Chondrocyte (in vitro differentiated cells): Measurements from ENCODE around the gene TLL1. TPM values are rescaled to one million over a fixed set of nuclear protein-coding genes. Genes with fewer than 3 reads are reported as not detected.

Source experiments
- DNase-seq: peaks from one replicate; pipeline ENCODE4 v3.0.0; 2021; ENCODE audit warnings: mixed read lengths, low spot score
- H3K27ac Mint-ChIP-seq: one replicate; pipeline ENCODE4 v1.8.0; 2021; ENCODE audit warnings: mild to moderate bottlenecking, moderate library complexity, mixed read lengths; ENCODE audit not compliant: unreplicated experiment
- H3K27me3 Mint-ChIP-seq: 2 replicates; pipeline ENCODE4 v1.8.0; 2021; ENCODE audit warnings: low read depth, mixed read lengths
- H3K36me3 Mint-ChIP-seq: 2 replicates; pipeline ENCODE4 v1.8.0; 2021; ENCODE audit warnings: low read depth, mixed read lengths
- H3K4me1 Mint-ChIP-seq: 2 replicates; pipeline ENCODE4 v1.8.0; 2021; ENCODE audit warnings: low read depth, mild to moderate bottlenecking, mixed read lengths
- H3K4me3 Mint-ChIP-seq: one replicate; pipeline ENCODE4 v1.8.0; 2021; ENCODE audit warnings: mild to moderate bottlenecking, moderate library complexity, mixed read lengths; ENCODE audit not compliant: unreplicated experiment
- H3K9me3 Mint-ChIP-seq: 2 replicates; pipeline ENCODE4 v1.8.0; 2021; ENCODE audit warnings: low read depth, mixed read lengths
- CTCF ChIP-seq: fragments of 200-600 bp; sonication (generic); IDR thresholded peaks from 2 replicates; pipeline ENCODE4 v1.5.0; 2021; ENCODE audit warnings: antibody characterized with exemption, mild to moderate bottlenecking, moderate library complexity
- total RNA-seq: library from RNA; stranded (reverse); gene quantifications from 3 replicates; pipeline ENCODE4 v1.2.1, GENCODE V29; 2021

TLL1 gene
- total RNA-seq, 1 donor from 2014 or later, result 3.4 TPM

GRCh38 chr4:166045457-166045856 lies 172.4 kb downstream of the TLL1 start:
- no peak for TF ChIP-seq CTCF
- H3K27ac Mint-ChIP-seq, result no peak overlapping the region
- no peaks in the 10 kb centered on the region for H3K27me3 Mint-ChIP-seq
- no peak overlapping the region for H3K4me3 Mint-ChIP-seq
- no peaks in the 10 kb centered on the region for H3K9me3 Mint-ChIP-seq
- no peaks in the 10 kb centered on the region for H3K4me1 Mint-ChIP-seq
- no peaks in the 10 kb centered on the region for H3K36me3 Mint-ChIP-seq
- DNase-seq, result no peak

DNA sequence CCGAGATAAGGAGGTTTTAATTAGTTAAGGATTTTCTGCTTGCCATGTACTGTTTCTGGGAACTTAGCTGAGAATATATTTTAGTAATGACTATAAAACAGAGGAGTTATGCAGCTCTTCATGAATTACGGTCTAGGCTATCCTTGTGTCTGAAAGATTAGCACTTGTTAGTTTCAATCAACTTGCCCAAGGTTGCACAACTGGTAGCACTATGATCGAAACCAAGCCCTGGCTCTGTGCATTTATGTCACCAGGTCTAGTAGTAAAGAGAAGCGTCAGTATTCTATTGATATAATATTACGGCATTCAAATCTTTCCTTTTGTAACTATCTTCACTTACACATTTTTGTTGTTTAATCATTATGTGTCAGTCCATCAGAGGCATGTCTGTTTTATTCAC lies 176.0 kb downstream of the TLL1 start:
- Mint-ChIP-seq H3K9me3 (no peaks in the 10 kb centered on the region), H3K36me3 (no peaks in the 10 kb centered on the region), H3K4me1 (no peaks in the 10 kb centered on the region), H3K4me3 (no peak overlapping the region), H3K27ac (no peak overlapping the region), H3K27me3 (no peaks in the 10 kb centered on the region)
- no peak for DNase-seq
- no peak for TF ChIP-seq CTCF

- no peak overlapping the region for H3K27ac Mint-ChIP-seq
- no peak for DNase-seq
- no peak overlapping the region for H3K4me3 Mint-ChIP-seq
- H3K36me3 Mint-ChIP-seq, result no peaks in the 10 kb centered on the region
- peaks cover 6% of the 10 kb centered on the region for H3K9me3 Mint-ChIP-seq
- no peak for TF ChIP-seq CTCF
- peaks cover 8% of the 10 kb centered on the region for H3K4me1 Mint-ChIP-seq
- H3K27me3 Mint-ChIP-seq, result no peaks in the 10 kb centered on the region
Observed at GRCh38 chr4:166064721-166065120, 191.7 kb downstream of the TLL1 start.

DNA sequence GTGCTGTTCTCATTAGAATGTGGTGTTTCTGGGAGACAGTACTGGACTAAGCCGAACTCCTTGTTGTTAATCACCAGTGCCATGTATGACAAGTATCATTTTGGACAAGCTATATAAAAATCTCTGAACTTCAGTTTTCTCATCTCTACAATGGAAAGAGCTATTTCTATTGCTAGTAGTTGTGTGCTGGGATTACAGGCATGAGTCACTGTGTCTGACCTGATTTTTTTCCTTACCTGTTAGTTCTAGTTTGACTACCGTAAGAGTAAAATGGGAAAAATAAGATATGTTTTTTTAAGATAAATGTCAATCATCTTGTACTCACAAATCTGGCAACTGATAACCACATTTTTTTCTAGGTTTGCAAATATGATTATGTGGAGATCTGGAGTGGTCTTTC lies 192.3 kb downstream of the TLL1 start:
- Mint-ChIP-seq H3K4me1 (peaks cover 6% of the 10 kb centered on the region), H3K36me3 (no peaks in the 10 kb centered on the region), H3K27ac (no peak overlapping the region), H3K9me3 (peaks cover 6% of the 10 kb centered on the region), H3K4me3 (no peak overlapping the region), H3K27me3 (no peaks in the 10 kb centered on the region)
- no peak for DNase-seq
- no peak for TF ChIP-seq CTCF

DNA sequence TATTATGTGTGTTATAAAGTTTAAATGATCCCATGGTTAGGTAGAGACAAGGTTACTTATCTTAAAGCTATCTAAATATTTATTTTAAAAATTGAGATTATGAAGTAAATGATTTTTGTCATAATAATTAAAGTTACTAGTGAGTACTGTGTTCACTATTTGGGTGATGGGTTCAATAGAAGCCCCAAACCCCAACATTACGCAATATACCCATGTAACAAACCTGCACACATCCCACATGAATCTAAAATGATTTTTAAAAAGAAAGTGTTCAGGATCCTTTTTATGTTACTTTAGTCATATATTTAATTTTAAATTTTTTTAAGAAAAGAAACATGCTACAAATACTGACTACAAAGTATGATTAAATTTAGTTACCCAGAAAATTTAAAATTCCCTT lies 193.9 kb downstream of the TLL1 start:
- Mint-ChIP-seq H3K4me1 (no peaks in the 10 kb centered on the region), H3K27ac (no peak overlapping the region), H3K4me3 (no peak overlapping the region), H3K36me3 (no peaks in the 10 kb centered on the region), H3K9me3 (peaks cover 5% of the 10 kb centered on the region), H3K27me3 (no peaks in the 10 kb centered on the region)
- TF ChIP-seq CTCF, result no peak
- DNase-seq, result no peak
